DOHH2 (cell line): ENCODE data around the gene SRPX.

Experiments used
- EZH2phosphoT487 ChIP-seq: fragments of 200-600 bp; sonication (generic); IDR thresholded peaks from 2 replicates; pipeline ENCODE4 v1.6.1; 2017; ENCODE audit warnings: borderline replicate concordance, mild to moderate bottlenecking, antibody characterized with exemption, low read length, moderate library complexity, mixed read lengths
- TF ChIP-seq, protein P1 (sequence below): fragments of 200-600 bp; sonication (generic); IDR thresholded peaks from one replicate; pipeline ENCODE4 v1.5.1; 2014; ENCODE audit warnings: antibody characterized with exemption, mild to moderate bottlenecking, low read depth, low read length; ENCODE audit not compliant: poor library complexity, severe bottlenecking

DNA sequence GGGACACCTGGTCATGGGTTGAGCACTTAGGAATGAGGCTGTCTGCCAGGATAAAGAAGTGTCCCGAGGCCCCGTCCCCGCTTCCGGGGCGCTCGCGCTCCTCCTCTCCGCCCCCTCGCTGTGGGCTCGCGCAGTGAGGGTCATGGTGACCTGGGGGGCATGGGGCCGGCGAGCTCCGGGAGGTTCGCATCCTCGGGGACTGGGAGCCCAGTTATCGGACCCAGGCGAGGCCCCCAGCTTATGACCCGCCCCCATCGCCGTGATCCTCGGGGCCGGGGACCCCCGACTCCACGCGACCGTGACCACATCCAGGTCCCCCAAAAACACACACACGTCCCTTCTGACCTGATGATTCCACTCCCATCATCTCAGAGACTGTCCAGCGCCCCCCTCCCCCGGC is 35.3 kb upstream of the SRPX start:
- TF ChIP-seq, protein P1, sequence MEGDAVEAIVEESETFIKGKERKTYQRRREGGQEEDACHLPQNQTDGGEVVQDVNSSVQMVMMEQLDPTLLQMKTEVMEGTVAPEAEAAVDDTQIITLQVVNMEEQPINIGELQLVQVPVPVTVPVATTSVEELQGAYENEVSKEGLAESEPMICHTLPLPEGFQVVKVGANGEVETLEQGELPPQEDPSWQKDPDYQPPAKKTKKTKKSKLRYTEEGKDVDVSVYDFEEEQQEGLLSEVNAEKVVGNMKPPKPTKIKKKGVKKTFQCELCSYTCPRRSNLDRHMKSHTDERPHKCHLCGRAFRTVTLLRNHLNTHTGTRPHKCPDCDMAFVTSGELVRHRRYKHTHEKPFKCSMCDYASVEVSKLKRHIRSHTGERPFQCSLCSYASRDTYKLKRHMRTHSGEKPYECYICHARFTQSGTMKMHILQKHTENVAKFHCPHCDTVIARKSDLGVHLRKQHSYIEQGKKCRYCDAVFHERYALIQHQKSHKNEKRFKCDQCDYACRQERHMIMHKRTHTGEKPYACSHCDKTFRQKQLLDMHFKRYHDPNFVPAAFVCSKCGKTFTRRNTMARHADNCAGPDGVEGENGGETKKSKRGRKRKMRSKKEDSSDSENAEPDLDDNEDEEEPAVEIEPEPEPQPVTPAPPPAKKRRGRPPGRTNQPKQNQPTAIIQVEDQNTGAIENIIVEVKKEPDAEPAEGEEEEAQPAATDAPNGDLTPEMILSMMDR: no peak
- TF ChIP-seq EZH2phosphoT487: no peak
